ENCODE data around the gene NRDC. TPM values are rescaled to one million over a fixed set of nuclear protein-coding genes. Genes with fewer than 3 reads are reported as not detected.

The NRDC gene
- total and polyA plus RNA-seq, 10 of the 15 experiments (the other 5 are each of a cell fraction or from before 2014, with no cell fraction given) = 50.1 to 134 (median 90.4) TPM

- 95% methylated on average over 1 of the region's 1 CpG for WGBS (ENCODE audit: insufficient coverage, insufficient replicate concordance, low lambda C conversion rate, missing lambda C conversion rate)
- Histone ChIP-seq H3K79me2 (ENCODE audit: control insufficient read depth, insufficient read depth, low read length) (peaks cover 80% of the 10 kb centered on the region), H4K20me1 (ENCODE audit: control insufficient read depth, insufficient read depth) (no peaks in the 10 kb centered on the region), H3K27me3 (replicated peaks in 1 of 2; ENCODE audit: control insufficient read depth in 2 of 2, insufficient read depth in 2 of 2, low read length in 1 of 2) (no peaks in the 10 kb centered on the region), H3K9ac (ENCODE audit: control insufficient read depth, insufficient read depth, low read length) (no peak overlapping the region), H2AFZ (ENCODE audit: control insufficient read depth, low read depth, low read length) (no peak overlapping the region), H3K4me3 (0 out of 2 replicates have a peak overlapping the region, but pooled peaks have one; percentile 12), H3K27ac (ENCODE audit: control insufficient read depth, insufficient read depth) (peak overlapping the region; percentile 7; the same call in 1 of the 2 replicates), H3K36me3 (ENCODE audit: control insufficient read depth in 2 of 2, insufficient read depth in 2 of 2, low read length in 1 of 2) (peaks cover 0 to 3% of the 10 kb centered on the region in 2 experiments; a peak in 1 of 4 replicates), H3K4me2 (ENCODE audit: control insufficient read depth, insufficient read depth) (no peak overlapping the region; the same call in 1 of the 2 replicates), H3K4me1 (ENCODE audit: control insufficient read depth, insufficient read depth, low read length) (peaks cover 34% of the 10 kb centered on the region; the same call in 1 of the 2 replicates), H3K9me3 (replicated peaks; ENCODE audit: control insufficient read depth, insufficient read depth, low read length) (no peaks in the 10 kb centered on the region)
- in situ Hi-C loops (cut with MboI) = no loop called here
- FAIRE-seq (no peak), DNase-seq (ENCODE audit: low read depth, low spot score) (no peak), ATAC-seq (no peak)
- ChIA-PET CTCF (interaction anchor here (0.5 to 1.4 kb wide), 8 partner anchors 9 to 253 kb away, joined by 3 to 5 read pairs (median 3); no protein-coding TSS in a partner anchor), RAD21 (ENCODE audit: unreplicated experiment) (interaction anchor here (1.1 to 5.5 kb wide), 3 partner anchors 9 to 14 kb away, joined by 3 to 50 read pairs (median 4); no protein-coding TSS in a partner anchor), POLR2A (interaction anchor here (0.6 to 9.1 kb wide), 2 partner anchors 12 to 315 kb away, joined by 4 to 99 read pairs; partner anchors contain the start of gene BTF3L4), SMC1A (ENCODE audit: uncharacterized antibody, unreplicated experiment) (interaction anchor here (0.7 to 14.3 kb wide), 3 partner anchors 13 to 22 kb away, joined by 4 to 154 read pairs (median 4); no protein-coding TSS in a partner anchor)
- intact Hi-C loops (cut with micrococcal nuclease; ENCODE audit: unreplicated experiment) = no loop called here
- BruUV-seq (replicated peaks) = no TSS peak
- TF ChIP-seq ZNF622 (IDR thresholded peaks at IDR 0.05) (no peak), NBN (IDR thresholded peaks at IDR 0.05) (no peak), NFIC (IDR thresholded peaks at IDR 0.05; ENCODE audit: low read depth, low read length) (no peak), REST (IDR thresholded peaks at IDR 0.05; ENCODE audit: low read depth, low read length) (no peak), STAT1 (conservative IDR thresholded peaks at IDR 0.05) (no peak), PML (IDR thresholded peaks at IDR 0.05; ENCODE audit: low read length) (no peak), SREBF2 (IDR thresholded peaks at IDR 0.05; ENCODE audit: low read length) (no peak), RBBP5 (conservative IDR thresholded peaks at IDR 0.05) (no peak), PAX8 (IDR thresholded peaks at IDR 0.05) (no peak), FOXM1 (IDR thresholded peaks at IDR 0.05; ENCODE audit: low read depth, low read length) (no peak), MAX (IDR thresholded peaks at IDR 0.05; ENCODE audit: low read depth, low read length) (no peak), CHD4 (IDR thresholded peaks at IDR 0.05) (no peak), SIX5 (IDR thresholded peaks at IDR 0.05; ENCODE audit: low read depth, low read length, severe bottlenecking) (no peak), SPI1 (IDR thresholded peaks at IDR 0.05; ENCODE audit: borderline replicate concordance, insufficient read depth, low read depth, low read length) (no peak), ATF2 (IDR thresholded peaks at IDR 0.05; ENCODE audit: low read length) (no peak), MXI1 (IDR thresholded peaks at IDR 0.05; ENCODE audit: low read depth, low read length) (no peak), SUZ12 (IDR thresholded peaks at IDR 0.05; ENCODE audit: unreplicated experiment) (no peak), CTCF (IDR thresholded peaks at IDR 0.05 in 2 of 3, conservative IDR thresholded peaks at IDR 0.05 in 1 of 3; ENCODE audit: control insufficient read depth in 2 of 3, extremely low read depth in 1 of 3, insufficient read depth in 1 of 3, low read depth in 3 of 3, low read length in 3 of 3) (no peak), CHD1 (IDR thresholded peaks at IDR 0.05; ENCODE audit: low read depth, low read length) (no peak)
Measured at GRCh38 chr1:51741121-51741681, 137.3 kb downstream of the NRDC start.

Measured in GM12878 (cell line).